ACC112 (cell line): ENCODE measurements around the gene BRMS1.

Experiments used
- H2AFZ ChIP-seq: fragments of 200-600 bp; sonication (generic); one replicate; pipeline ENCODE4 v1.6.0; 2017; ENCODE audit warnings: antibody characterized with exemption, low read length; ENCODE audit not compliant: unreplicated experiment
- H3K27ac ChIP-seq: fragments of 200-600 bp; sonication (generic); 2 replicates; pipeline ENCODE4 v1.5.1; 2014; ENCODE audit warnings: low read depth, mild to moderate bottlenecking, antibody characterized with exemption, low read length, moderate library complexity
- H3K27me3 ChIP-seq: fragments of 200-600 bp; sonication (generic); 2 replicates; pipeline ENCODE4 v1.6.1; 2014; ENCODE audit warnings: mild to moderate bottlenecking, antibody characterized with exemption, low read length, moderate library complexity, mixed read lengths; ENCODE audit not compliant: insufficient read depth
- H3K36me3 ChIP-seq: fragments of 200-600 bp; sonication (generic); 2 replicates; pipeline ENCODE4 v1.6.1; 2016; ENCODE audit warnings: mild to moderate bottlenecking, antibody characterized with exemption, low read length, moderate library complexity, mixed read lengths; ENCODE audit not compliant: insufficient read depth
- H3K4me1 ChIP-seq: fragments of 200-600 bp; sonication (generic); one replicate; pipeline ENCODE4 v1.6.1; 2016; ENCODE audit warnings: low read length, mixed read lengths; ENCODE audit not compliant: insufficient read depth, unreplicated experiment, control insufficient read depth
- H3K4me3 ChIP-seq: fragments of 200-600 bp; sonication (generic); 2 replicates; pipeline ENCODE4 v1.5.1; 2014; ENCODE audit warnings: mild to moderate bottlenecking, low read depth, low read length
- H3K79me2 ChIP-seq: fragments of 200-600 bp; sonication (generic); one replicate; pipeline ENCODE4 v1.6.0; 2016; ENCODE audit warnings: low read length; ENCODE audit not compliant: control insufficient read depth, unreplicated experiment, insufficient read depth

The BRMS1 gene

GRCh38 chr11:66288671-66289547 lies 56.0 kb downstream of the BRMS1 start, which contains the start of gene YIF1A:
Gene YIF1A (minus strand): TSS chr11:66289143. CDS start chr11:66288985, 158 bp downstream.
- Histone ChIP-seq H2AFZ (peak within 1 kb of the TSS; percentile 57), H3K36me3 (no peaks in the 10 kb centered on the region), H3K4me3 (peak within 1 kb of the TSS; percentile 76), H3K27me3 (peaks cover 27% of the 10 kb centered on the region), H3K27ac (peak within 1 kb of the TSS; percentile 85), H3K4me1 (peaks cover 15% of the 10 kb centered on the region), H3K79me2 (peaks cover 21% of the 10 kb centered on the region)

- H3K4me1 ChIP-seq: peaks cover 15% of the 10 kb centered on the region
- H3K36me3 ChIP-seq: no peaks in the 10 kb centered on the region
- H3K27me3 ChIP-seq: peaks cover 24% of the 10 kb centered on the region
- H3K4me3 ChIP-seq: peak overlapping the region; percentile 76
- peak overlapping the region; percentile 76 for H3K27ac ChIP-seq
- H3K79me2 ChIP-seq: peaks cover 21% of the 10 kb centered on the region
- H2AFZ ChIP-seq: no peak overlapping the region
Observed at GRCh38 chr11:66287889-66288670, 56.8 kb downstream of the BRMS1 start.
